ENCODE measurements around the gene FBXO38. TPM values are rescaled to one million over a fixed set of nuclear protein-coding genes. Genes with fewer than 3 reads are reported as not detected.
"Not testable (repeated sequence)": the region's sequence is repeated elsewhere in the genome, so short reads cannot be mapped to it uniquely, and the experiment has no call there.

Gene FBXO38
- polyA plus RNA-seq, 1 donor: 26.9 TPM

GRCh38 chr5:148436029-148436428, 52.3 kb downstream of the FBXO38 start:
- DNase-seq: no peak

GRCh38 chr5:148437249-148437648, 53.5 kb downstream of the FBXO38 start:
- DNase-seq: no peak

DNA sequence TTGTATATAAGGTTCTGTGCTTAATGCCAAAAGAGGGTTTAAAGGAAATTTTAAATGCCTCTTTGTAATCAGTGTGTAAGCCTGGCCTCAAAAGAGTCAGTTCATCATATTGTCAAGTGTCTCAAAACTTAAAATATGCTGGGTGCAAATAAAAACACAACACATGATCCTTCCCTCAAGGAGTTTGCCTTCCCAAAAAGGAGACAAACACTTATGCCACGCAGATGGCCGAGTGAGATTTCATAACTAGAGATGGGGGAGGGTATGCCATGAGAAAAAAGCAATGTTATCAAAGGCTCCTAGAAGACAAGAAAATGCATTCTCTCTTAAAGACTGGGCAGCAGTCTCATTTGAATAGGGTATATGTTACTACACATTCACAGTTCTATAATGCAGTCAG, 55.2 kb downstream of the FBXO38 start:
- no peak for DNase-seq

DNA sequence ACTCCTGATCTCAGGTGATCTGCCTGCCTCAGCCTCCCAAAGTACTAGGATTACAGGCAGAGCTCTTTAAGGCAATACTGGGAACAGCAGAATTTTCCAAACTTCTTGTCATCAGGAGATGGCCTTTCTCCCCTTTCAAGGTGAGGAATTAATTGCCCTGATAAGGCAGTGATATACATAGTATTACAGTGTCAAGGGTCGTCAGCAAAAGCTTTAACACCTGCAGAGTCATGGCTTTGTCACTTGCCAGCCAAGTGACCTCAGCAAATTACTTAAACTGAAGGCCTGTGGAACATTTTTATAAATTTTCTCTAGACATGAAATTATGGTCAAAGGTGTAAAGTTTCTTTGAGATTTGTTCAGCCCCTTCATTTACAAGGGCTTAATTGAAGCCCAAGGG, 59.5 kb downstream of the FBXO38 start:
- DNase-seq: no peak

DNA sequence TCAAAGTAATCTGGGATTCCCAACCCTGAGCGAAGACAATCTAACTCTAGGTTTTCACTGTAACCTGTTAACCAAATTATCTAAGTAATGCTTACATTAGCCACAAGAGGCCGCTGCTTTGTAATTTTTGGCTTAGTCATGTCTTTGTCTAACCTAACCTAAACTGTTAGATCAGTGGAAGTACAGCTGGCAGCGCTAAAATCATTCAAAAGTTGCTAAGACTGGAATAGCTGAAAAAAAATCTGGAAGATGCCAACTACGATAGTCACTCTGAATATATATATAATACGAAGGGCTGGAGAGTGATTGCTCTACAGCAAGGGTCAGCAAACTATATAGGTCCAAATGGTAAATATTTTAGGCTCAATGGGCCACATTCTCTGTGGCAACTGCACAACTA, 60.2 kb downstream of the FBXO38 start:
- peak; percentile 62 for DNase-seq

DNA sequence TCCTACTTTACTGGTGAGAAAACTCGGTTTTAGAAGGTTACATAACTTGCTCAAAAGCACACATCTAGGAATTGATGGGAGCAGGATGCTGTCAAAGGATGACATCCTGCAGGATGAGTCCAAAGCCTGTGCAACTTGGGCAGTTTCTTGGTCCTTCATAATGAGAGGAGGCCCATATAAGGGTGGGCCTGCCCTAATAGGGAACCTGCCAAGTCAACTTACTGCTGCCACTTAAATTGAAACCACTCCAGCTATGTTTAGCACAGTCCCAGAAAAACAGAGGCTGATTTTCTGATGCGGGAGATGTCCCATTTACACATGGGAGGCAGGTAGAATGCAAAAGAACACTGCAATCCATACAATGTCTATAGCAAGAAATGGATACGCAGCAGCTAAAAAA, 61.8 kb downstream of the FBXO38 start:
- no peak for DNase-seq

- DNase-seq: no peak
Measured at GRCh38 chr5:148446611-148447010, 62.9 kb downstream of the FBXO38 start.

DNA sequence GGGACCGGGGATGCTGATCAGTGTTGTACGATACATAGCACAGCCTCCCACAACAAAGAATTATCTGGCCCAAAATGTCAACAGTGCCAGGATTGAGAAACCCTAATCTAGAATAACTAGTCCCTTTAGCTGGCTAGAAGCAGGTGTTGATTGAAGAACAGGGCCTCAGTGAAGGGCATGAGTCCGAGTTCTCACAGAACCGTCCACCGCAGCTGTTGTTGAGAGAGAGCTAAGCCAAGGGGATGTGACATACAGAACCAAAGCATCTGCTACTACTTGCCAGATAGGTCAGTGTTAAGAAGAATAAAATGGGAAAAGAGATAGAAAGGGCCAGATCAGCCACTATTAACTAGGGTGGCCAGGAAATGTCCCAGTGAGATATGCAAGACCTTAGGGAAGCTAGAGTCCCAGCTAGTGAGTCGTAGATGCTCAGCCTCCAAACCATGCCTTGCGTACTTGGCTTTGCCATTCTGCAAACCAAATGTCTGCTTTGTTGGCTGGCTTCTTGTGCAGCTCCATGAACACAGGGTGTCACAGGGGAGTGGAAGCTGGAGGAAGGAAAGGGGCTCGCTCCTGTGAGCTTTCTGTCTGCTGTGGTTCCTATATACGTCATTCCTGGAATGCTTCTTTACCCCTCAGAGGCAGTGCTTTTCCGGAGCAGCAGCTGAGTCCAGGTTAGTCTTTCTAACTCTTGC, 68.9 kb downstream of the FBXO38 start:
- DNase-seq: peak; percentile 7

- no peak for DNase-seq
Measured at GRCh38 chr5:148454576-148454975, 70.8 kb downstream of the FBXO38 start.

GRCh38 chr5:148455185-148455584, 71.4 kb downstream of the FBXO38 start:
- DNase-seq: no peak

GRCh38 chr5:148457183-148457620, 73.4 kb downstream of the FBXO38 start:
- DNase-seq: no peak

DNA sequence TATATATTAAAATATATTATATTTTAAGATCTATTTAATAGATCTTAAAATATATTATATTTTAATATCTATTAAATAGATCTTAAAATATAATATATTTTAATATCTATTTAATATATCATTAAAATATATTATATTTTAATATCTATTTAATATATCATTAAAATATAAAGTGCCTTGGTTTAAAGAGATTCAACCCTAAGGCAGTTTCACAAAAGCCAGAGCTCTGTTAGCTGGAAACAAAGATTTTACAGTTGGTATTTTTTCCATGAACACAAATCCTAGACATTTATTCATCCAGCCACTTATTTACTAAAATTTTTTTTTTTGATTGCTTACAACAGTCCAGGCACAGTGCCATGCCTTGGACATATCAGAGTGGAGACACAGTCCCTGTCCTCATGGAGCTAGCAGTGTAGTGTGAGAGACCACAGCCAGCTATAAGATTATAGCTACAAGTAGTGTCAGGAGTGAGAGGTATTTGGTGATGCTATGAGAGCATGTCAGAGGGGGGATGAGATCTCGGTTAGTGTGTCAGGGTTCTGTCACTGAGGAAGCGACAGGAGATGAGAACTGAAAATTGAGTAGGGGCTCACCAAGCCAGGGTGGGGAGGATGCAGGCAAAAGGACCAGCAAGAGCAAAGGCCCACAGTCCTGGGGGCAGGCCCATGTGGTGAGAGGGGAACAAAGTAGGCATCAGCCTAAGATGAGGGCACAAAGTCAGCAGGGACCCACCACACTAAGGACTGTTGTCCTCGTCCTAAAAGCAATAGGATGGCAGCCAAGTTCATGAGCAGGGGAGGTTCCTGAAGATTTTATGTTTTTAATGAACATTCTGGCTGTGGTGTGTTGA, 74.5 kb downstream of the FBXO38 start:
- DNase-seq: no peak

DNA sequence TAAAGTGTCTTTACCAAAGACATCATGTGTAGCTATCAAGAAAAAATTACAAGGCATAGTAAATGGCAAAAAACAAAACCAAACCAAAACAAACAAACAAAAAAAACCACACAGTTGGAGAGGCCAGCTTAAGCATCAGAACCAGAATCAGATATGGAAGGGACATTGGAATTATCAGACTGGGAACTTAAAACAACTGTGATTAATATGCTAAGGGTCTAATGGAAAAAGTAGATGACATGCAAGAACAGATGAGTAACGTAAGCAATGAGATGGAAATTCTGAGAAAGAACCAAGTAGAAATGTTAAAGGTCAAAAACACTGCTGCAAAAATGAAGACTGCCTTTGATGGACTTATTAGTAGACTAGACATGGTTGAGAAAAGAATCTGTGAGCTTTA, 75.9 kb downstream of the FBXO38 start:
- no peak for DNase-seq

DNA sequence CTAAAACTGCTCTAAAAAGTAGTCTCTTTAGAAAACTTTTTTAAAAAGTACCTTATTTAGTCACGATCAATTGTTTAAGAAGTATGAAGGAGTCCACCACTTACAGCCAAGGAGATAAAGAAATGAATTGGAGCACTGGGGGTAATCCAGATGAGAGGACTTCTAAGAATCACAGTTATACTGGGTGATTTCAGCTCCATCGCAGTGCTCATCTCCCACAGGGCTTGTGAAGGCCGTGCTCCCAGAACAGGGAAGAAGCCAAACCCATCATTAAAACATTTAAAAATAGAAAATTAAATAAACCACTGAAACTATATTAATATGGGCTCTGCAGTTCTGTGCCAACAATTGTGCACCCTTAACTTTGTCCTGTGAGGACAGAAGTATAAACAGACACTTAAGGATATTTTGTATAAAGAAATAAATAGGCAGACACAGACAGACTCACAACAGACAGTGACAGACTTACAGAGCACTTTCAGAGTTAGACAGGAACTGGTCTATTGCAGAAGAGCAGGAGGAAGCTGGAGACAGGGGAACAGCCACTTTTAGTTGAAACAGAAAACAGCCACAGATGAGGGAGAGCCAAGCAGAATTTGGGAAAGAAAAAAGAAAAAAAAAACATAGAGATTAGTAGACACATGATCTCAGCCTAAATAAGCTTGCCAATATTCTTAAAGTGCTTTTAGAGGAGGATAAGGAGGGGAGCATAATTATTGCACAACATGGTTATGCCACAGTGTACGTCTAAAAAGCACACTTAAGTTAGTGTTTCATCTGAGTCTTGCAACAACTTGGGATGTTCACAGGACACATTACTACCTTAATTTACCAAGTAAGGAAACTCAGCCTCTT, 81.8 kb downstream of the FBXO38 start:
- DNase-seq: no peak

- DNase-seq: no peak
Measured at GRCh38 chr5:148466236-148466580, 82.5 kb downstream of the FBXO38 start.

DNA sequence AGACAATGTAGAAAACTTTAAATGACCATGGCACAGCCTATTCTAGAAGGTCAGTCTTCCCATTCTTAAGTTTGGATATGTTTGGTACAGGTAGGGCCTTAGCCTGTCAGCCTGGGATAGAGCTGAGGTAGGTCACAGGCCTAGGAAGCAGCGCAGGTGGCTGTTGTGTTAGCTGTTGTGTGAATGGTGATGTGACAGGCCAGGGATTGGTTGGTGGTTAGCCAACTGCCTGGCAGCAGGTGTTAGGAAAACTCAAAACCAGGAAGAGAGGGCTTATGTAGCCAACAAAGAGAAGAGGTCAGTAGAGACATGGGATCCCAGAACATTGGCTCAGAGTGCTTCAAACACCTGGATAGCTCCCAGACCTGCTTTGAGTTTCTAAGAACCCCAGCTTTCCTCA, 84.2 kb downstream of the FBXO38 start:
- no peak for DNase-seq

GRCh38 chr5:148468746-148469145, 85.0 kb downstream of the FBXO38 start:
- DNase-seq: not testable (repeated sequence)

DNA sequence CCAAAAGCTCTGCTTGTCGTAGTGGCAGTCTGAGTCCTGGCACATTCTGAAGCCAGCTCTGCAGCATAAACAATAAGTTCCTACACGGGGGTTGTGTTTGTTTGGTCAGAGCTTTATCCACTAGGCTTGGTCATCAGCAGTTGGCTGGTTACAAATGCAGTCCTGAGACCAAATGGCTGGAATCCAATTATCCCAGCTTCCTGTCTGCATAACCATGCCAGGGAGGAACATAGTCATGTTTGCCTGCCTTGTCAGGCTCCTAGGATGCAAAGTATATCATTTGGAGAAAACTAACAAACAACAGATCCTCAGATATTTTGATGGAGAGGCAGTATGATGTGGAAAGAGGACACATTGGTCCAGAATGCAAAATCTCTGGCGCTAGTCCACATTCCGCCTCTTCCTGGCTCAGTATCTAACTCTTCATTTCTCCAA, 85.8 kb downstream of the FBXO38 start:
- DNase-seq: no peak

DNA sequence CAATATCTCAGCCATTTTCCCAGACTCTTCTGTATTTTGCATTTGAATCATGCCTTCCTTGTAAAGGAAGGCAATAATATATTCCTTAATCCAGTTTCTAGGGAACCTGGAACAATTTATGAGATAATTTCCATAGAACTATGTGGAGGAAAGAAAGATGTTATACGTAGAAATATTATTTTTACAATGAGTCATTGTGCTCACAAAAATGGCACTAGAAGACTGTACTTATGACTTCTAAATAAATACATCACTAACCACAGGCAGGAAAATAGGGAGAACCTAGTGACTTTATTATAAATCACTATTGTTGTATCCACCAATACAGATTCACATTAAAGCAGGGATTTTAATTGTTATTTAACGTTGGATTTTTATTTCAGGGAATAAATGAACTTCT, 87.6 kb downstream of the FBXO38 start:
- DNase-seq: no peak

DNA sequence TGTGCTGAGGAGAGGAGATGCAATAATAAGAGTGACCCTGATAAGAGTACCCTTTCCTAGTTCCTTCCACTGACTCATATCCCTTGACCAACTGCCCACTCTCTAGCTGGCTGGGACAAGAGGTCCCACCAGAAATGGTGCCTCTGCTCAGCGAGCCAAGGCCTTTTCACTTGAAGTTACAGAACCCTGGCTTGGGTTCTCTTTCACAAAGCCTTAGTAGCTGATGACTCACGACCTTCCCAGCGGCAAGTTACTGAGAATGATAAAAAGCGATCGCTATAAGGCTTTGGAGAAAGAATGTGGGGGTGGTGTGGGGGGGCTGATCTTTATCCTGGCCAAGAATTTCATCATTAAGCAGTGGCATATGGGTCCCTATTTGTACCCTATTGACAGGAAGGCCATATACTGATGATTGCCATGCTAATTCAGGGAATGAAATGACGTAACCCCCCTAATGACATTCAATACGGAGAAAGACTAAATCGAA, 90.3 kb downstream of the FBXO38 start:
- DNase-seq: no peak

GRCh38 chr5:148476302-148476701, 92.5 kb downstream of the FBXO38 start:
- DNase-seq: no peak

- DNase-seq: no peak
Measured at GRCh38 chr5:148477429-148477828, 93.7 kb downstream of the FBXO38 start.

DNA sequence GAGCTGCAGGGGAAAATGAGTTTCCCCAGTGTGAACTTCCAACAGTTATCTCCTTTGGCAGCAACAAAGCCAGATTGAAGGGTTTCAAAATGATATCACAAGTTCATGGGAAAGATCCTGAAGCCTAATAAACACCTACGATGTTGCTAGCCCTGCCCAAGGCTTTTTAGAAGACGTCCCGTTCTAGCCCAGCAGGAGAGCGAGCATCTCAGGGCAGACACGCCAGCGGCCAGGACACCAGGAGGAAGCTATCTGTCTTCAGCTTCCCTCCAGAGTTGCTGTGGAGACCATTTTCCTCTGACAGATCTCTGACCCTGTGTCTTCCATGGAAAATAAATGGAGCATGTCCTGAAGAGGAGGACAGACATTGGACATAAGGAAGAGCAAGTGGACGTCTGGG, 98.4 kb downstream of the FBXO38 start:
- no peak for DNase-seq

Measured in hindlimb muscle (tissue), 1 donor.